Activated CD4-positive, CD25-positive, alpha-beta regulatory T cell treated with anti-CD3 and anti-CD28 coated beads, Interleukin-2, amount 50 U/mL, for 24 hours (primary cell): Measurements from ENCODE around the gene UVRAG.

Experiments
- ATAC-seq, 2 donors: fragments of 150-1000 bp; cut with Tn5 transposase; one replicate each; pipeline ENCODE4 v1.10.0; 2021; ENCODE audit warnings: mild to moderate bottlenecking in 1 of 2, moderate library complexity in 1 of 2

Gene UVRAG

DNA sequence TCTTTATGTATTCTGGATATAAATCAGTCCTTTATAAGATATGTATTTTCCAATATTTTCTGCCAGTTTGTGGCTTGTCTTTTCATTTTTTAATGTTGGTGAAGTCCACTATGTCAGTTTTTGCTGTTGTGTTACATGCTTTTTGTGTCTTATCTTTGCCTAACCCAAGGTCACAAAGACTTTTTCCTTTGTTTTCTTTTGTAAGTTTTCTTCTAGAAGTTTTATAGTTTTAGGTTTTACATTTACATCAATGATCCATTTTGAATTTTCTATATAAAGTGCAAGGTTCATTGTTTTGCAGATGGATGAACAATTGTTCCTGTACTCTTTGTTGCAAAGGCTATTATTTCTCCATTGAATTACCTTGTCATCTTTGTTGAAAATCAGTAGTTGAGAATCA is 69.3 kb downstream of the UVRAG start:
- no peak for ATAC-seq

- ATAC-seq, result no peak
Measured at GRCh38 chr11:75888416-75888815, 73.4 kb downstream of the UVRAG start.

DNA sequence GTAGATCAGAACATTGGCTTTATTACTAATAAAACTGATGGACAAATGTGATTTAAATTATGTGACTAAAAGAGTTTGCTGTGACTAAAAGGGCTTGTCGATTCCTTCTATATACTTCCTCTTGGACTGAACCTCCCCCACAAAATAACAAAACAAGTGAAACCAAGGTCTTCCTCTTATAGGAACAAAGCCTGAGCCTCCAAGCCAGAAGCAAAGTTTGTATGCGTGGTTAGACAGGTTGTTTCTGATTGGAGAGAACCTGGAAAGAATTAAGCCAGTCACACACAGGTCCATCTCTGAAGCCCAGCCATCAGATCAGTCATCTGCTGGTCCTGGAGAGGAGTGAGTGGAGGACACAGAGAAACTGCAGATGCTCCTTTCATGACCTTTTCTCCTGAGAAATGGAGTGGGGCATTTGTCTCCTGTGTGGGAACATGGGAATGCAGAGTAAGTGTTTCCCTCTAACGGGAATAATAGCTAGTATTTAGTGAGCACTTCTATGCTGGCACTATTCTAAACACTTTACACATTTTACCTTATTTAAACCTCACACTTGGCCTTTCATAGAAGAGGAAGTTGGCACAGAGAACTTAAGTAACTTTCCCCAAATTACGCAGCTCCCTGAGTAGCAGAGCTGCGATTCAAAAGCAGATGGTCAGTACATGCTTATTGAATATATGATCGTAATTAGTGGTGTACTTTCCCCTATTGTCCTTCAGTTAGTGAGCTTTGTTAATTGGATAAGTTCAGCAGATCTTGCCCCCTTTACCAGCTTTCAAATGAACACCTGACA is 77.1 kb downstream of the UVRAG start:
- ATAC-seq, result no peak

- peak; percentile 27 to 62 for ATAC-seq
Measured at GRCh38 chr11:75893251-75893650, 78.2 kb downstream of the UVRAG start.

- peak; percentile 61 to 64 for ATAC-seq
Measured at GRCh38 chr11:75894036-75894585, 79.1 kb downstream of the UVRAG start.

GRCh38 chr11:75896843-75897419 is 81.9 kb downstream of the UVRAG start:
- ATAC-seq, result no peak

- ATAC-seq, result no peak
Measured at GRCh38 chr11:75898871-75899270, 83.9 kb downstream of the UVRAG start.

DNA sequence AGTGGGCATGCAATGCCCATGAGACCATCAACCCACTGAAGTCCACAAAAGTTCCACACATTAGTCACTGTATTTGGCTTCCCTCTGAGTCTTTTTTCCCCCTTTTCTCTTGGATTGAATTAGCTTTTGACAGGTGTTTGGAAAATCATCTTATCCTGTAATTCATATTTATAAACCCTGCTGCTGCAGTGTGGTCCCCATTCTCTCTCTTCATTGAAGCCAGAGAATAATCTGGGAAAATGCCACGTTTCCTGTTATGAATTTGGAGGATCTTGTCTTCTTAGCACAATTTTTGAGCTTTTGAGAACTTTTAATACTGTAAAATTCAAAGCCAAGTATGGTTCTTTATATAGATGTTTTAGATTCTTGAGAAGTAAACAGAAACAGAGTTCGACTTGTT is 84.8 kb downstream of the UVRAG start:
- ATAC-seq, result no peak

- ATAC-seq, result no peak
Measured at GRCh38 chr11:75900848-75901247, 85.8 kb downstream of the UVRAG start.

DNA sequence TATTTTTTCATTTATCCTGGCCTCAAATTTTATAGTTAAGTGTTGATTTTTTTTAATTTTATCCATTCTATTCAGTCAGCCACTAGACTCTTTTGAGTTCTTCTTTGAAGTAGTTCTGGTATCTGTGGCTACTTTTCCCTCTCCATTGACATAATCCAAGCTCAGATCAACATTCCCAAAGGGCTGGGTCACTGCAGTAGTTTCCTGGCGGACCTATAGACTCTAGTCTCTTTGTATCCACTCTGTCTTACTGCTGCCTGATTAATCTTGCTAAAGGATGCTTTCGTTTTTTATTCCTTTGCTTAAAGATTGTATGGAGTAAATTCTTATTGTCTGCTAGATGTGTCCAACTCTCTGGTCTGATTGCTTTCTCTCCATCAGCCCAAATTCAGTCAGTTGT is 87.6 kb downstream of the UVRAG start:
- ATAC-seq, result no peak

DNA sequence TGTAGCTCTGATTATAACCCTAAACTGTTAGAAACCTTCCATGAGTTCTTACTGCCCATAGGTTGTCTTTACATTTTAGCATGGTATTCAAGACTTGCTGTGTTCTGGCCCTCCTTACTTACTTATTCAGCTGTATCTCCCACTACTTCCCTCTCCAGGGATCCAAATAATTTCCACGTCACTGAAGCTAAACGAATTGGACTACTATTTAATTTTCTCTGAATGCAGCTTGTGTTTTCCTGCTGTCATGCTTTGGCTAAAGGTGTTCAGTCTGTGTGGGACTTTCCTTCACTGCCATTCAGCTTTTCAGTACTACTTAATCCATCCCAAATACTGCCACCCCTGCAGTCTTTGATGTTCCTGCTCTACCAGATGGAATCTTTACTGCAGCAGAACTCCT is 88.3 kb downstream of the UVRAG start:
- ATAC-seq, result no peak

GRCh38 chr11:75905434-75905833 is 90.4 kb downstream of the UVRAG start:
- ATAC-seq, result no peak

- peak in 1 of 2 donors; percentile 7 for ATAC-seq
Measured at GRCh38 chr11:75907906-75908527, 93.0 kb downstream of the UVRAG start.

DNA sequence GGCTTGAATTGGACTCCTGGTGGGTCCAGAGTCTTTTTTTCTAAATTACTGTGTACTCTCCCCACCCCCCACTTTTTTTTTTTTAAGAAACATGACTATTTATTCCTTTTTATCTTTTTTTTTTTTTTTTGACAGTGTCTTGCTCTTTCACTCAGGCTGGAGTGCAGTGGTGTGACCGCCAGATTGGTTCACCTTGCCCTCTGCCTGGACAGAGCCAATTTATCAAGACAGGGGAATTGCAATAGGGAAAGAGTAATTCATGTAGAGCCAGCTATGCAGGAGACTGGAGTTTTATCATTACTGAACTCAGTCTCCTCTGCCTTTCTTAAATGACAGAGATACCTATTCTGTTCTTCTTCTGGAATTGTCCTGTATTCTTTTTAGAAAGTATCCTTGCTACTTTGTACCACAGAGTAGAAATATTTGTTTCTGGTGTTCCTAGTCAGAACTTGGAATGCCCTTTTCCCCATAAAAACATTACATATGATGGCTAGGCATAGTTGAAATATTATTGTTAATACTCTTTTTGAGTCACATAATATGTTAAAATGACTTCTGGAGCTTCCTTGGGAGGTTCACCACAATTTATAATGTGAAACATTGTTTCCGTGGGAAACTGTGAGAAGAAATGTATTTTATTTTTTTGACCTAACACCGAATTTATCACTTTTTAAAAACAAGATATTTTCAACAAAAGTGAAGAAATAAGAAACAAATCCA is 95.6 kb downstream of the UVRAG start:
- ATAC-seq, result no peak

GRCh38 chr11:75911459-75911858 is 96.4 kb downstream of the UVRAG start:
- no peak for ATAC-seq

DNA sequence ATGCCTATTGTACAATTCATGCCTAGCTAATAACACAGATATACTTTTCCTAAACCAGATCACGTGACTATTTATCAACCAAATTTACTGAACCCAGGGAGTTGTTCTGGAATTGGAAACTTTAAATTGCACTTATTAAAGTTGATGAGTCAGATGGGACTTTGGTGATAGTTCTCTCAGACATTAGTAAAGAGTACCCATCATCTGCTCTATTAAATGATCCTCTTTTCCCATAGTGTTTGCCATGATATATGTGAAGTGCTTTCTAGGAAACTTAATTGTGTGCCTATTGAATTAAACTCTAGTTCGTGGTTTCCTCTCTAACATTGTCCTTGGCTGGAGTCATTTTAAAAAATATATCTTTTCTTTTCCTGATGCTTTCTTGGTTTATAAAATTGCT is 99.0 kb downstream of the UVRAG start:
- no peak for ATAC-seq

DNA sequence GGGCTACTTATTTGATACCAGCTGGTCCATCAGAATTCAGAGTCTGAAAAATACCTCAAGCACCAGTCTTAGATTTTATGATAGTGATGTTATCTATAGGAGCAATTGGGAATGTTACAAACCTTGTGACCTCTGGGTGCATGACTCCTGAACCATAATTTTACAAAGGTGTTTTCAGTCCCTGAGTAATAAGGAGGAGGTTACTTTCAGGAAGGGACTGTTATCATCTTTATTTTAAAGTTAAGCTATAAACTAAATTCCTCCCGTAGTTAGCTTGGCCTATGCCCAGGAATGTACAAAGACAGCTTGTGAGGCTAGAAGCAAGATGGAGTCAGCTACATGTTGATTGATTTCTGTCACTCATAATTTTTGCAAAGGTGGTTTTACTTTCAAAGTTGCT is 101.9 kb downstream of the UVRAG start:
- no peak for ATAC-seq

GRCh38 chr11:75918331-75918730 is 103.3 kb downstream of the UVRAG start:
- ATAC-seq, result no peak

DNA sequence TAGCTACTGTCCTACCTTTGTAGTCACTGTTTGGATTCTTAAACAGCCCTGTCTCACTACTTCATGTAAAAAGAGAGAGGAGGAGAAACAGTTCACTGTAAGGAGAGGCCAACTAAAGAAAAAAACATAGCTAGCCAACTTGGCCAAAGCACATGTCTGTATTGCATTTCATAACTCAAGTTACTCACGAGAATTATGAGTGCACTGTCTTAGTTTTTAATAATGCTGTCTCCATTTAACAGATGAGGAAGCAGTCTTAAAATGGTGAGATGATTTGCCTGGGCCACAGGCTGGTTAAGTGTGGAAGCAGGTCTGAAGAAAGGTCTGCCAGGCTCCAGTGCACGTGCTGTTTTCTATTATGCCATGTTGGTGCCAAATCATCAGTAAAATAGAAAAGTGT is 104.5 kb downstream of the UVRAG start:
- no peak for ATAC-seq

DNA sequence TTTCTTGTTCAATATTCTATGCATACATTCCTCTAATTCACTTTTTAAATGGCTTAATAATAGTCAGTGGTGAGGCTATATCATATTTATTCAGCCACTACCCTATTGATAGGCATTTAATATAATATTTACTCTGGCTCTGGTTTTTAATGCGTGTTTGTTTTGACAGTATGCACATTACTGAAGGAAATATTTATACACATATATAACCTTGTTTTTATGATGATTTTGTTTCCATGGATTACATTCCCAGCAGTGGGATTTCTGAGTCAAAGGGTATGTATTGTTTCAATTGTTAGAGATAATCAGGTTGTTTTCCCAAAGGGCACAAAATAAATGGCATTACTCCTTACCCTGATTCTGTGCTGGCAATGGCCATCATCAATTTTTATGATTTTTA is 105.8 kb downstream of the UVRAG start:
- ATAC-seq, result no peak

GRCh38 chr11:75921808-75922207 is 106.8 kb downstream of the UVRAG start:
- no peak for ATAC-seq

- ATAC-seq, result no peak
Measured at GRCh38 chr11:75924966-75925784, 110.2 kb downstream of the UVRAG start.
